Large intestine (tissue), 3 donors: Measurements from ENCODE around the gene ACAD9. TPM values are rescaled to one million over a fixed set of nuclear protein-coding genes. Genes with fewer than 3 reads are reported as not detected.

Experiments used
- DNase-seq, 2 donors: peaks; one replicate each; pipeline versions ENCODE4 v3.0.0 to v3.0.0-alpha.2; 2013
- H3K27ac ChIP-seq: one replicate; pipeline ENCODE4 v1.5.1; 2013; ENCODE audit warnings: low read length
- H3K27me3 ChIP-seq: 2 replicates; pipeline ENCODE4 v1.6.1; 2013; ENCODE audit warnings: low read length; ENCODE audit not compliant: control insufficient read depth, insufficient read depth
- H3K36me3 ChIP-seq: 2 replicates; pipeline ENCODE4 v1.6.1; 2013; ENCODE audit warnings: low read length; ENCODE audit not compliant: control insufficient read depth, insufficient read depth
- H3K4me1 ChIP-seq: one replicate; pipeline ENCODE4 v1.6.1; 2013; ENCODE audit warnings: low read length; ENCODE audit not compliant: control insufficient read depth, insufficient read depth
- H3K4me3 ChIP-seq: one replicate; pipeline ENCODE4 v1.5.1; 2013; ENCODE audit warnings: low read length
- H3K9me3 ChIP-seq: one replicate; pipeline ENCODE4 v1.6.1; 2013; ENCODE audit warnings: mild to moderate bottlenecking, low read depth, low read length, moderate library complexity; ENCODE audit not compliant: control insufficient read depth
- WGBS: methylation state at CpG from one replicate; pipeline ENCODE4 v1.1.5; 2013; ENCODE audit warnings: low lambda C conversion rate; ENCODE audit not compliant: insufficient coverage; 5-methylcytosine and 5-hydroxymethylcytosine counted together
- polyA plus RNA-seq: library from polyadenylated mRNA; unstranded; fragments of 120-200 nt; gene quantifications from one replicate; pipeline ENCODE4 v1.2.1, GENCODE V29; 2013

The ACAD9 gene
- polyA plus RNA-seq, 1 donor, result 33.1 TPM

DNA sequence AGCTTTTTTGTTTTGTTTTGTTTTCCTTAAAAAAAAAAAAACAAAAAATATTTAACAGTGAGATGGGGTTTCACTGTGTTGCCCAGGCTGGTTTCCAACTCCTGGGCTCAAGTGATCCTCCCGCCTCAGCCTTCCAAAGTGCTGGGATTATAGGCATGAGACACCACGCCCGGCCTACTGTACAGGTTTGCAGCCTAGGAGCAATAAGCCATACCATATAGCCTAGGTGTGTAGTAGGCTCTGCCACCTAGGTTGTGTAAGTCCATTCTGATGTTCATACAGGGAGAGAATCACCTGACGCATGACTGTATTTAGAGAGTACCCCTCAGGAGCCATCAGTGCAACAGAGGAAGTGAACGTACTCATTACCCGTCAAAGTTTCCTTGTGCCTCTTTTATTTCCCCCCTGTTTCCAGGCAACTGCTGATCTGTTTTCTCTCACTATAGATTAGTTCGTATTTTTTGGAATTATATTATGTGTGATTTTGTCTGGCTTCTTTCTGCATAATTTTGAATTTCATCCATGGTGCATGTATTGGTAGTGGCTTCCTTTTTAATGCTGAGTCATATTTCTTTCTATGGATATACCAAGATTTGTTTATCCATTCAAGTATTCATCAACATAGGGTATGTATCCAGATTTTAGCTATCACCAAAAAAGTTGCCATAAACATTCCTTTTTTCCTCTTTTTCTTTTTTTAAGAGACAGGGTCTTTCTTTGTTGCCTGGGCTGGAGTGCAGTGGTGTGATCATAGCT lies 9.9 kb downstream of the ACAD9 start:
- no peak overlapping the region for H3K27ac ChIP-seq
- WGBS, result 89% methylated on average over 3 of the region's 7 CpGs
- H3K27me3 ChIP-seq, result no peaks in the 10 kb centered on the region
- H3K9me3 ChIP-seq, result no peaks in the 10 kb centered on the region
- no peak for DNase-seq
- peaks cover 33% of the 10 kb centered on the region for H3K36me3 ChIP-seq
- no peaks in the 10 kb centered on the region for H3K4me1 ChIP-seq
- no peak overlapping the region for H3K4me3 ChIP-seq

GRCh38 chr3:128895843-128896697 lies 16.6 kb downstream of the ACAD9 start:
- H3K27ac ChIP-seq, result no peak overlapping the region
- H3K4me3 ChIP-seq, result no peak overlapping the region
- DNase-seq, result no peak
- H3K27me3 ChIP-seq, result no peaks in the 10 kb centered on the region
- H3K36me3 ChIP-seq, result peaks cover 67% of the 10 kb centered on the region
- no peaks in the 10 kb centered on the region for H3K9me3 ChIP-seq
- WGBS, result no CpG with 5 or more reads among the region's 11 CpGs
- no peaks in the 10 kb centered on the region for H3K4me1 ChIP-seq

DNA sequence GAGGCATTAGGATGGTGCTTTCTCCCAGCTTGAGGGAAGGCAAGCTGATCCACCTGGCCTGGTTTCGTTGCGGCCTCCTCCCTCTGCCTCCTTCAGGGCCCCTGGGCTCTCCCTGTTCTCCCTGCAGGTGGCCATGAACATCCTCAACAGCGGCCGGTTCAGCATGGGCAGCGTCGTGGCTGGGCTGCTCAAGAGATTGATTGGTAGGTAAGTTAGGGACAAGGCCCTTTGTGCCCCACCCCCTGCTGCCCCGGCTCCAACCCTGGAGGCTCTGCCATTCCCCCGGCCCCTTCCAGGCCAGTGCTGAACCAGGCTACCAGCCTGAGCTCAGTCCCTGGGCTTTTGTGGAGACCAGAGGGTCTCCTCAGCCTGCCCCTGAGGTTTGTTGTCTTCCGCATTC lies 23.0 kb downstream of the ACAD9 start:
- no peak overlapping the region for H3K27ac ChIP-seq
- DNase-seq, result no peak
- no CpG with 5 or more reads among the region's 9 CpGs for WGBS
- H3K4me1 ChIP-seq, result no peaks in the 10 kb centered on the region
- H3K4me3 ChIP-seq, result no peak overlapping the region
- no peaks in the 10 kb centered on the region for H3K27me3 ChIP-seq
- H3K9me3 ChIP-seq, result no peaks in the 10 kb centered on the region
- H3K36me3 ChIP-seq, result peaks cover 94% of the 10 kb centered on the region

- no peaks in the 10 kb centered on the region for H3K4me1 ChIP-seq
- WGBS, result no CpG with 5 or more reads among the region's 12 CpGs
- peaks cover 93% of the 10 kb centered on the region for H3K36me3 ChIP-seq
- no peak for DNase-seq
- H3K27ac ChIP-seq, result no peak overlapping the region
- H3K9me3 ChIP-seq, result no peaks in the 10 kb centered on the region
- no peaks in the 10 kb centered on the region for H3K27me3 ChIP-seq
- H3K4me3 ChIP-seq, result no peak overlapping the region
Measured at GRCh38 chr3:128903501-128903900, 24.1 kb downstream of the ACAD9 start.

- Histone ChIP-seq H3K4me3 (no peak overlapping the region), H3K27ac (no peak overlapping the region), H3K4me1 (no peaks in the 10 kb centered on the region), H3K27me3 (no peaks in the 10 kb centered on the region), H3K36me3 (peaks cover 96% of the 10 kb centered on the region), H3K9me3 (no peaks in the 10 kb centered on the region)
- no CpG with 5 or more reads among the region's 25 CpGs for WGBS
- no peak for DNase-seq
Measured at GRCh38 chr3:128906031-128906803, 26.8 kb downstream of the ACAD9 start.

GRCh38 chr3:128906804-128907525 lies 27.5 kb downstream of the ACAD9 start:
- H3K27me3 ChIP-seq, result no peaks in the 10 kb centered on the region
- H3K9me3 ChIP-seq, result no peaks in the 10 kb centered on the region
- no peaks in the 10 kb centered on the region for H3K4me1 ChIP-seq
- no peak overlapping the region for H3K4me3 ChIP-seq
- WGBS, result 17% methylated on average over 1 of the region's 7 CpGs
- no peak overlapping the region for H3K27ac ChIP-seq
- peaks cover 96% of the 10 kb centered on the region for H3K36me3 ChIP-seq
- DNase-seq, result no peak

DNA sequence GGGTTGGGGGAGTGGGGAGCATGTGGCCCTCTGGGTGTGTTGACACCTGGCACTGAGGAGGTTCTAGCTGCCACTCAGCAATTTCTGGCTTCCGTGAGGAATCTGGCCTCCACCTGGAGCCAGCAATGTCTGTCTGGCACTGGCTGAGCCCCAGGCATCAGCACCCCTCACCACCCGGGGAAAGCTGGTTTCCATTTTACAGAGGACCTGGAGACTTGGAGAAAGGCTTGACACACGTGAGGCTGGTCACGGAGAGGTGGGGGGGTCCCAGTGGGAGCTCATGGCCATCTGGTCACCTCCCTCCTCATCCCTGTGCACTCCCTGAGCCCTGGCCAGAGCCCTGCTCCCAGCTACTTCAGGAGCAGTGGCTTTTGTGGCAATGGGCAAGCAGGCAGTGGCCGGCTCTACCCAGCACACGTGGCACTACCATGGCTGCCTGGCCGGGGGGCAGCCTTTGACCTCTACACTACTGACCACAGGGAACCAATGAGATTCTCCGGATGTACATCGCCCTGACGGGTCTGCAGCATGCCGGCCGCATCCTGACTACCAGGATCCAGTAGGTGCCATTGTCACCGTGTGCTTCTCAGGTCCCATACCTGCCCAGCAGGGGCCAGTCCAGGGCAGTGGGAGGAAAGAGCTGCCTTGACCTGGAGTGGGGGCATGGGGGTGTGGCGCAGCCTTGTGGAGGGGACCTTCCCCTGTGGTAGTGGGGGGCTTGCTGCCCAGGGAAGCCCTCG lies 28.5 kb downstream of the ACAD9 start:
- H3K36me3 ChIP-seq, result peaks cover 96% of the 10 kb centered on the region

DNA sequence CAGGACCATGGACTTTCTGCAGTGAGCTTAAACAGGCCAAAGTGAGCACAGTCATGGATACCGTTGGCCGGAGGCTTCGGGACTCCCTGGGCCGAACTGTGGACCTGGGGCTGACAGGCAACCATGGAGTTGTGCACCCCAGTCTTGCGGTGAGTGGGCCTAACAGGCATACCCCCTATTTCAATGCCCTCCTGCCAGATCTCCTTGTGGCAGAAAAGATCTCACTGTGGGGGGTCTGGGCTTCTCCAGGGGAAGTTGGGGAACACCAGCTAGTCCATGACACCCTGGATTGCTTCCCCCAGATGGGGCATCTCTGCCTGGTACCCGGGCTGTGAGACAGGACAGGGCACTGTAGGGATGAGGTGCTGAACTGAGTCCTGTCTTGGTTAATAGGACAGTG lies 29.5 kb downstream of the ACAD9 start:
- no peak overlapping the region for H3K4me3 ChIP-seq
- no peak for DNase-seq
- H3K9me3 ChIP-seq, result no peaks in the 10 kb centered on the region
- no peaks in the 10 kb centered on the region for H3K27me3 ChIP-seq
- peaks cover 96% of the 10 kb centered on the region for H3K36me3 ChIP-seq
- no peak overlapping the region for H3K27ac ChIP-seq
- no peaks in the 10 kb centered on the region for H3K4me1 ChIP-seq
- no CpG with 5 or more reads among the region's 6 CpGs for WGBS

More for the DNA sequence above, 28.5 kb downstream of the ACAD9 start:
- Histone ChIP-seq H3K4me3 (no peak overlapping the region), H3K9me3 (no peaks in the 10 kb centered on the region), H3K27ac (no peak overlapping the region), H3K27me3 (no peaks in the 10 kb centered on the region), H3K4me1 (no peaks in the 10 kb centered on the region)
- DNase-seq, result no peak
- WGBS, result no CpG with 5 or more reads among the region's 15 CpGs

- WGBS, result no CpG with 5 or more reads among the region's 13 CpGs
Measured at GRCh38 chr3:128910006-128910405, 30.6 kb downstream of the ACAD9 start.

More at GRCh38 chr3:128910006-128910405, 30.6 kb downstream of the ACAD9 start:
- no peak for DNase-seq
- Histone ChIP-seq H3K27me3 (no peaks in the 10 kb centered on the region), H3K36me3 (peaks cover 98% of the 10 kb centered on the region), H3K4me3 (no peak overlapping the region), H3K9me3 (no peaks in the 10 kb centered on the region), H3K27ac (no peak overlapping the region), H3K4me1 (no peaks in the 10 kb centered on the region)
